ELF-1 (cell line): ENCODE data around the gene PTPRN2.
"Not testable (repeated sequence)": the region's sequence is repeated elsewhere in the genome, so short reads cannot be mapped to it uniquely, and the experiment has no call there.

Source experiments
- DNase-seq: peaks from one replicate; pipeline ENCODE4 v3.0.0-alpha.2; 2016; ENCODE audit warnings: low read depth, low spot score

Gene PTPRN2

DNA sequence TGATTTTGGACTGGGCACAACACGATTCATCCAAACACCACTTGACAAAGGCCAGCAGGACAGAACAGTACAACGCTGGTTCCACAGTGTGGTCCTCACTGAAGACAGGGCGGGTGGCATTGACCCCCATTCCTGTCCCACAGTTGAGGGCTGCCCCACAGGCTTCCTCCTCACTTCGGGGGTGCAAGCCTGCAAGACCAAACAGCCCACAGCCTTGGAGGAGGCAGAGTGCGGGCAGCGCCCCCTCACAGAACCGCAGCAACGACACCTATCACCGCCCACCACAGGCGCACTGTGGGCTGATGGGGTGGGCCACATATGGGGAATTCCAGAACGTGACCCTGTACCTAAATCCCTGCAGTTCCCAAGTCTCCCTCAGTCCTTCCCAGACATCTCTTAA lies 70.6 kb downstream of the PTPRN2 start:
- no peak for DNase-seq

DNA sequence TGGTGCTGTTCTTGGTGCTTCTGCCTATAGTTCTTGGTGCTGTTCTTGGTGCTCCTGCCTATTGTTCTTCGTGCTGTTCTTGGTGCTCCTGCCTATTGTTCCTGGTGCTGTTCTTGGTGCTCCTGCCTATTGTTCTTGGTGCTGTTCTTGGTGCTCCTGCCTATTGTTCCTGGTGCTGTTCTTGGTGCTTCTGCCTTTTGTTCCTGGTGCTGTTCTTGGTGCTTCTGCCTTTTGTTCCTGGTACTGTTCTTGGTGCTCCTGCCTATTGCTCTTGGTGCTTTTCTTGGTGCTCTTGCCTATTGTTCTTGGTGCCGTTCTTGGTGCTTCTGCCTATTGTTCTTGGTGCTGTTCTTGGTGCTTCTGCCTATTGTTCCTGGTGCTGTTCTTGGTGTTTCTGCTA lies 71.1 kb downstream of the PTPRN2 start:
- DNase-seq: no peak

DNA sequence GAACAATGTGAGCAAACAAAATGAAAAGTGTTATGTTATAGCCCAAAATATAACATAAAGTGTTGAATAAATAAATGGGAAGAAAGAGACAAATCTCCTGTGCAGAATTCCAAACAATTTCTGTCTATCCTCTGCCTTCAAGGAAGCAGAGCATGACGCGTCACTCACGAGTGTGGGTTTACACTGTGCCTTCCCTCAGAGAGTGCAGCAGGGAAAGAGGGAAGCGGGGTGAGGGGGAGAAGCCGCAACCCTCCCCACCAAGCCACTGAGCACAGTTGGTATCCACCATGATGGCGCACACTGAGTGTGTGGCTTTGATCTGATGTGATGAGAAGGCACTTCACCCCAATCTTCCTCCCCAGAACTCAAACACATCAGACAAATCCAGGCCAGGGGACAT lies 74.8 kb downstream of the PTPRN2 start:
- DNase-seq: no peak

DNA sequence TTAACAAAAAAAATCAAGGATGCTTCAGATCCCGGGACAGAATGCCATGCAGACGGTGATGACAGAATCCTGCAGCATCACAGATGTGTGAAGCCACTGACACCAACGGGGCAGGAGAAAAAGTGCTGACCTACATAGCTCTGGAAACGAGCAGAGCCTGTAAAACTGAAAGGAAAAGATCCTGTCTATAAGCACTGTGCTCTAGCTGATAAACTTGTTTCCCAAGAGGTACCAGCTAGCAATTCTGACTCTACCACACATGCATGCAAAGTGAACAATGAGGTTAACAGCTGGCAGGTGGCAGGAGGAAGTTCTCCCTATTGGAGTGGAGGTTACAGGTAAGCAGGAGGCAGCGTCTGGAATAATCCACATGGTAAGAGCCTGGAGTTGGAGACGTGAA lies 75.6 kb downstream of the PTPRN2 start:
- DNase-seq: no peak

DNA sequence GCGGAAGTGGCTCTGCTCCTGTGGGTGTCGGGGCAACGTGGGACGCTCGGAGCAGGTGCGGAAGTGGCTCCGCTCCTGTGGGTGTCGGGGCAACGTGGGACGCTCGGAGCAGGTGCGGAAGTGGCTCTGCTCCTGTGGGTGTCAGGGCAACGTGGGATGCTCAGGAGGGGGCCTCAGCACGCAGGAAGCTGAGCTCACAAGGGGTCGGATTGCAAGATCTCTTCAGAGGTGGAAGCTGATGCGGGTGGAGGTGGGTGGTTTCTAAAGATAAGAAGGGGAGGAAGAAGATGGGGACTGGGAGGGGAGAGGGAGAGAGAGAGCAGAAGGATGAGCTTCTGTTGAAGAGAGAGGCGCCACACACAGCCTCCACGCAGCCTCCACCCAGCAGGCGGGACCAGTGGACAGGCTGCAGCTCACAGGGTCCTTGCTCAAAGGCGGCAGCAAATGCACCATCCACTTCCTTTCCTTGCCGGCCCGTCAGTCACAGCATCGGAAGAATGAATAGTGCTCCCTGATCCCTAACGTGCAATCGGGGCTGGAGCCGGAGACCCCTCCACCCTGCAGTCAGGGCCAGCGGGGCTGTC lies 78.7 kb downstream of the PTPRN2 start:
- no peak for DNase-seq

DNA sequence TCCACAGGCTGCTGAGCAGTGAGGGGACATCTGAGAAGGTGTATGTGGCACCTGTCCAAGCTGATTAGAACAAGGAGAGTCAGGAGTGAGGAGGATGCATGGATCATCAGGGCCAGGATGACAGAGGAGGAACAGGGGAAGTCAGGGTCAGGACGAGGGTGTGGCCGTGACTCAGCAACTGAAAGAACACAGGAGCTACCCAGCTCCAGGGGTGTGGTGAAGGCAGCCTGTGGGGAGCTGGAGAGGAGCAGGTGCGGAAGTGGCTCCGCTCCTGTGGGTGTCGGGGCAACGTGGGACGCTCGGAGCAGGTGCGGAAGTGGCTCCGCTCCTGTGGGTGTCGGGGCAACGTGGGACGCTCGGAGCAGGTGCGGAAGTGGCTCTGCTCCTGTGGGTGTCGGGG lies 79.3 kb downstream of the PTPRN2 start:
- not testable (repeated sequence) for DNase-seq

DNA sequence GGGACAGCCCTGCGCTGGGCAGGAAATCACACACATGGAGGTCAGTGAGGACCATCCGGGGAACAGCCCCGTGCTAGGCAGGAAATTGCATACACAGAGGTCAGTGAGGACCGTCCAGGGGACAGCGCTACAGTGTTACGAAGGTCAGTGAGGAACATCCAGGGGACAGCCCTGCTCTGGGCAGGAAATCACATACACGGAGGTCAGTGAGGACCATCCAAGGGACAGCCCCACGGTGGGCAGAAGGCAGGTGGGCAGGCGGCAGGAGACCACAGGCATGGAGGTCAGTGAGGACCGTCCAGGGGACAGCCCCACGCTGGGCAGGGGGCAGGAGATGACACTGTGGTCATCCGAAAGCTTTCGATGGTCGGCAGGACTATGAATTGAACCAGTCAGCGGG lies 79.7 kb downstream of the PTPRN2 start:
- DNase-seq: no peak

DNA sequence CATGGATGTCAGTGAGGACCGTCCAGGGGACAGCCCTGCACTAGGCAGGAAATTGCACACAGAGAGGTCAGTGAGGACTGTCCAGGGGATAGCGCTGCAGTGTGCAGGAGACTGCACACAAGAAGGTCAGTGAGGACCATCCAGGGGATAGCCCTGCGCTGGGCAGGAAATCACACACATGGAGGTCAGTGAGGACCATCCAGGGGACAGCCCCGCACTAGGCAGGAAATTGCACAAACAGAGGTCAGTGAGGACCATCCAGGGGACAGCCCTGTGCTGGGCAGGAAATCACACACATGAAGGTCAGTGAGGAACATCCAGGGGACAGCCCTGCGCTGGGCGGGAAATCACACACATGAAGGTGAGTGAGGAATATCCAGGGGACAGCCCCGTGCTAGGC lies 80.4 kb downstream of the PTPRN2 start:
- not testable (repeated sequence) for DNase-seq

DNA sequence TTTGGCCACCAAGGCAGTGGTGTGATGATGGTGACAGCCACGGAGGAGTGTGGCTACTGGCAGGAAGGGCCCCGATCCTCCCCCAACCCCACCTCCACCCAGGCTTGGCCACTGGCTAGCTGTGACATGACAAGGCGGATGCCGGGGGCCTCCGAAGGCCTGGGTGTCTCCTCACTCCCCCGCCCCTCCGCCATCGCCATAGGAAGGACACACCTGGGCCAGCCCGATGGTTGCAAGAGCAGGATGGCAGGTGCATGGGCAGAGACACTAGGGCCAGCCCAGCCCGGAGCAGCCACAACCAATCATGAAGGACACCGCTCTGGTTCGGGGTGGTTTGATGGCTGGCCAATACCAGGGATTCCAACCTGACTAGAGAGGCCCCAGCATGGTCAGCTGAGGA lies 81.0 kb downstream of the PTPRN2 start:
- DNase-seq: no peak

DNA sequence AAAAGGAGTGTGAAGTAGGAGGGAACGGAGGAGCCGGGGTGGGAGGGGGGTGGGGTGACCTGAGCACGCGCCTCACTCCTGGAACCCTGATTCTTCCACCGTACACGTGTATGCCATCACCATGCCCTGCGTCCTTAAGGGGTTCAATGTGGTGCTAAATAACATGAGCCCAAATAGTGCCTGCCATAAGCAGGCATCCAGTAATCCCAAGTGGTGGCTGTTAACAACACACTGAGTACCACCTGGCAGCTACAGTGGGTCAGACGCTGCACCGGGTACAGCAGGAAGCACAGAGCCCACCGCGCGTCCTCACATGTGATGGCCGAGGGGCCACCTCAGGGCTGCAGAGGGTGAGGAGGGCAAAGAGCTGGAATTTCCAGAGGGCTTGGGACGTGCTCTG lies 81.9 kb downstream of the PTPRN2 start:
- no peak for DNase-seq

DNA sequence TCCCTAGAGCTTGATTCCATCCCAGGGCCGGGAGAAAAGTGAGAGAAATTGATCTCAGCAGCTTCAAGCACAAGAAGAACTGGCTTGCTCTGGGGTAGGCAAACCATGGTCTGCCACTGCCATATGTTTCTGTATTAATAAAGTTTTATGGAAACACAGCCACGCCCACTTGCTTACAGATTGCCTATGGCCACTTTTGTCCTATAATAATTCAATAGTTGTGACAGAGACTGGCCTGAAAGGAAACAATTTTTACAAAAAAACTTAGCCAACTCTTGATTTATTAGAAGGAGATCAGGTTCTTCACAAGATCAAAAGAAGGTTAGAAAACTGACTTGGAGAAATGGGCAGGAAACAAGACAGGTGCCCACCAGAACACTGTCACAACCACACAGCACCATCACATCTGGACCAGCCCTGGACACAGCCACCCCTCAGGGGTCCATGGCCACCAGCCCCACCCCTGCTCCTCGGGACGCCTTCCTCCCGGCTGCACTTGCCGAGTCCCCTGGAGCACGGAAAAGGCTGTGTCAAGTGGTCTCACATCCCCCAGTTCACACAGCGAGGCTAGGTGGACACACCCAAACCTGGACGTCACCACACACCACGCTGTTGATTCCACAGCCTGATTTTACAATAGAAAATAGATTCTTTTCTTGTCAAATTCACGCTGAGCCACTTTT lies 85.4 kb downstream of the PTPRN2 start:
- DNase-seq: no peak

DNA sequence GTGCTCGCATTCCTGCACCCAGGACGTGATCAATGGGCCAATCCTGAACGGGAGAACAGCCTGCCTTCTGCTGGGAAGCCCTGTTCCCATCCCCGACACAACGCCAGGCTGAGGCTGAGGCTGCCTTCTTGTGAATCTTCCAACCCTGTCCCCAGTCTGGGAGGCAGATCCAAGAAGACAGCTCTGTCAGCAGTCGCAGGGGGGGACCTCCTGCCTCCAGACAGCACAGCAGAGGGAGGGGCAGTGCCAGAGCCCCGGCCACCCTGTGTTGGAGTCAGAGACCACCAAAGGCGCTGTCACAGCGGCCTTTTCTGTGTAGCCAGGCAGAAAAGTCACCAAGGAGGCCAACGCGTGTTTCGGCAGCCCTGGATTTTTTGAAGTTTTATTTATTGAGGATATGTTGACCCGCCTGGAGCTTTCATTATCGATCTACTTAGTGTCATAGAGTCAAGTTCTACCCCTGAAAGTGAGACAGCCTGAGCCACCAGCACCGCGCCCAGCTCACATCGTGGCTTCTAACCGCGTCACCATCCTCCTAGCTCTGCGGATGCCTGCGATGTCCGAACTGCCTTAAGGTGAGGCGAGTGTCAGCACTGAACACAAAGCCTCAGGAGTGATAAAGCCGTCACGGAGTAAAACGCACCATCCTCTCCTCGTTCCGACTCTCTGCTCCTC lies 86.1 kb downstream of the PTPRN2 start:
- DNase-seq: no peak

DNA sequence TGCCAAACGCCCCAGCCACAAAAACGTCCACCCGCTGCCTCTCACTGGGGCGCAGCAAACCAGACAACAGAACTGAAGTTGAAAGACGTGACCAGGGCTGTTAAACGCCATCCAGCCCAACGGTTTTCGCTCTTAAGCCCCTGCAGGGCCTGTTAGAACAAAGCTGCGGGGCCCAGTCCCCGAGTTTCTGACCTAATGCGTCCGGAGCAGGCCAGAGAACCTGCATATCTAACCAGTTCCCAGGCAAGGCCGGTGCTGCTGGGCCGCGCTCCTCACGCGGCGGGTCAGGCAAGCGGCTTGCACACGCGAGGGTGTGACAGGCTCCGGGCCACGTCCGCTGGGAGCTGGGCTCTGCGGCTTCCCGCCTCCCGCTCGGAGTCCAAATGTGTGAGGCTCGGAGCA lies 87.0 kb downstream of the PTPRN2 start:
- peak; percentile 52 for DNase-seq

DNA sequence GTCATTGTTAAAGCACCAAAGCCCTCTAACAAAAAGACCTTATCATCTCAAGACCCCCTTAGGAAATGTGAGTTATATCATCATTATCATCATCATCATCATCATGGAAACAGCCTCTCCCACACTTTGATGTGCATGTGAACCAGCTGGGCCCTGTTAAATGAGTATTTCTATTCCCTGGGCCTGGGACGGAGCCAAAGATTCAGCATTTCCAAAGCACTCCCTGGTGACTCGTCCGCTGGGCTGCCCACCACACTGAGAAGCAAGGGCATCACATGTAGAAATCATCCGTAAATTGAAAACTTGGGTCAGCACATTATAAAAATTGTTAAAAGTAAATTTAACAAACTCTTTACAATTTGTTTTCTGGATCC lies 88.6 kb downstream of the PTPRN2 start:
- DNase-seq: no peak

DNA sequence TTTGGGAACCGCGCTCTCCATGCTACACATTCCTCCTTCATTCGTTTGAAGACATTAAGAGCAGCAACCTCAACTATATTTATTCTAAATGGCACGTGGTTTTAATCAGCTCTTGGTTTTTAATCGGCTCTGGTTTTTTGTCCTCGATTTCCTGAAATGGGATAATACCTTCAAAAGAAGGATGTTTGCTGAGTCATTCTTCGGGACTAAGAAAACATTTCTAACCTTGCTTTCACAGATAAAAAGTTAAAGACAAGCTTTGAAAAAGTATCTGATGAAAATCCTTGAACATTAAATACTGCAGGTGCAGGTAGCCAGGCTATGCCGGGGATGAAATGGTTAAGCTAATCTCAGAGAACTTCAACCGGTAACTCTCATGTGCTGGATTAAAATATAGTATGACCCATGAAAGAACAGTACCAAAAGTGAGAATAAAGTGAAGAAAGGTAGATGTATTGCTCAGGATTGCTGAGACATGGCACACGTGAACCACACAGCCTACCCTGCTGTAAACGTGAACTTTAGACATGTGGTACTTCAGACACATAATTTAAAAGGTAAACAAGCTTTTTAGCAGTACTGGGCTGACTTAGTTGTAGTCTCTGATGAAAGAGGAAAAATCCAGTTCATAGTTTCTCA lies 89.1 kb downstream of the PTPRN2 start:
- DNase-seq: no peak

DNA sequence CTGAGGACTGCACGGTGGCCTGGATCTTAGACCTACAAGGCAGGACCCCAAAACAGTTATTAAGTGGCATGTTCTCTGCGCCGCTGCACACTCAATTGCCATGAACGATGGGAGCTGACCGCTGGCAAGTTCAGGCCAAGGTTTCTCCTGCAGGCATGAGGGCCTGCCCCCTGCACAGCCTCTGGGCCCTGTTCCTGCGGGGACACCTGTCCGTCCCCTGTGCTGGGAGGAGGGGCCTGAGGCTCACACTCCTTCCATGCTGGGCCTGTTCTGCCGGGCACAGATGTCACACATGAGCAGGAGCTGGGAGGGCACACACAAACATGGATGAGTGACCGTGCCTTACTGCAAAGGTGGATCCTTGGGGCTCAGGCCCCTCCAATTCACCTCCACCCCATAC lies 90.0 kb downstream of the PTPRN2 start:
- DNase-seq: no peak

DNA sequence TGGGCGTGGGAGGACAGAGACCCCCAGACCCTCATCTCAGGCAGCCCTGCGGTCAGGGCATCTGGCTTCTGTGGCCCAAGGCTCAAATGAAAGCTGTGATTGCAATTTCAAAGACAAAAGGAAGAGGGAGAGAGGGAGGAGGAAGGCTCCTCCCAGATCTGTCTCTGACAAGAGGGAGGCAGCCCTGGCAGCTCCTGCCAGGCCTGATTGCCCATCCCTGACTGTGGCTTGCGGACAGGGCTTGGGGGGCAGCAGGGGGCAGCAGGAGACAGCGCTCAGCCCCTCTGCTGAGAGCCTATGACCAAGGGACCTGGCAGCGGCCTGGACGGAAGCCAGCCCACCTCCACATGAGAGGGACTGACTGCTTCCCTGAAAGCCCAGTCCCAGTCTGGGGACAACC lies 91.8 kb downstream of the PTPRN2 start:
- peak; percentile 82 for DNase-seq

DNA sequence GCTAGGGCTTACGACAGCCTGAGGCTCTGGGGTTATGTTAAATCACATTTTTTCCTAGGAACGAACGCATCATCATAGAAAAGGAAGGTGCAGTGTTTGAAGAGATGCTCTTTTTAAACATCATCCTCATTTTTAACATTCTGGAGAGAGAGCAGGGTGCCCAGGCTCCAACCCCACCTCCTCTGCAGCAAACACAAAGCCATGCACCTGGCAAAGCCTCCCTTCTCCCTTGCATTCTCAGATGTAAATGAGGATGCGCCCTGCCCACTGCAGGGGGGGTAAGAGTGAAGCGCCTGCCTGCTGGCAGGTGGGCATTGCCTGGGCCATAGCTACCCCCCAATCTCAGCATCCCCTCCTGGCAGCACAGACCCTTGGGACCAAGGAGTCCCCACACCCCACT lies 92.4 kb downstream of the PTPRN2 start:
- DNase-seq: no peak

DNA sequence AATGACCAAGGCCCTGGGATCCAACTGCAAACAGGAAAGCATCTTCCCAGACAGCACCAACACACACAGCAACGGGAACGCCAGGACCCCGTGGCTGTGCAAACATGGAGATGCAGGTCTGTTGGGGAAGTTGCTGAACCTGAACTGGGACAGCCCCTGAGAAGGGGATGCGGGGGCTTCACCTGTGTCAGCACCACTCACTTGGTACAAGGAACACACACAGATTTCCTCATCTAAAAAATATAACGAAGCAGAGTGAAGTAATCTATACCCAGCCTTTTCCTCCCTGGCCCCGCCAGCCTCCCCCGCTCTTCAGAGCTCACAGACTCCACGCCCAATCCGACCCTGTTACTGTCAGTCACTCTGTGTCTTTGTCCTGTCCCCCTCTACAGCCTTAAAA lies 93.0 kb downstream of the PTPRN2 start:
- no peak for DNase-seq

DNA sequence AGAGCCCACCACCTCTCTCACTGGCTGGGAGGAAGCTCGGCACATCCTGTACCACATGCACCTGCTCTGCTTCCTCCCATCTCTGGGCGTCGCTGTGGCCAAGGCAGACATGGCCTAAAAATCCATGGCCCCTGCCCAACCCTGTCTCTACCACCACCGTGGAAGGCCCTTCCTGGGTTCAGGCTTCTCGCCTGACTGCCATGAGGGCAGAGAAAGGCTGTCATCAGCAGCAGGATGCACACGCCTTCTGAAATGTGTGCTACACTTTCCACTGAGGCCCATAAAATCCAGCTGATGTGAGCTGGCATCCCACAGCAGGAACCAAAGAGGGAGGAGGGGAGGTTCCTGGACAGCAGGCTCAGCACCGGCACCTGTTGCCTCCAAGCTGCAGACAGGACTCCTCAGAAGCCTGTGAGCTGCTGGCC lies 93.4 kb downstream of the PTPRN2 start:
- DNase-seq: no peak

DNA sequence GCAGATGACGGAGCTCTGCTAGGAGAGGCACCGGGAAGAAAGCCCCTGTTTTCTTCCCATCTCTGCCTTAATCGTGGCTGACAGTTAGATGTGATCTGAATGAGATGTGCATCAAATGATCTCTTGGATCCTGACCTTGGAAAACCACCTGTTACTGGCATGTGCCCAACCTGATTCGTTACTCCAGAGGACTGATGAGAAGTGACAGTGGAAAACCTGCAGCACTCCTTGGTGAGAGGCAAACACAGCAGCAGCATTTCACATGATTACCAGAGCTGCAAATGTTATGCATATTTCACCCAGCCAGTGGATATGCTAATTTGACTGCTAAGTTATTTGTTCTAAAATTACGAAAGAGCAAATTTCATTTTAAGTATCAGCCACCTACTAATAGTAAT lies 95.3 kb downstream of the PTPRN2 start:
- no peak for DNase-seq

DNA sequence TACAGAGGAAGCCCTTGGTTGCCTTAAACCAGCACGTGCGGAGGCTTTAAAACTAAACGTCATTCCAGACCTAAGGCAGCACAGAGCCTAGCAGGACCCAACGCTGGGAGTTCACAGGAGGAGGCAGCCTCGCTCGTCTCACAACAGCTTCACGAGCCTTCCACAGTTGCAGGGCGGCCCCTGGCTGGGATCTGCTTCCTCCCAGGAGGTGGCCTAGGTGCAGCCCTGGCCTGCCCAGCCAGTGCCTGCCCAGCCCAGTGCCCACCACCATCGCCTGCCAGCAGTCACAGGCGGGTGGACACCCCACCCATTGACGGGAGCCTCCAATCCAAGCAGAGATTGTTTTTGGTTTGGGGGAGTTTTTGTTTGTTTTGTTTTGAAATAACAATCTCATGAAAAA lies 96.5 kb downstream of the PTPRN2 start:
- no peak for DNase-seq
